IgD-negative memory B cell (primary cell): ENCODE results near the gene CCDC71. TPM values are rescaled to one million over a fixed set of nuclear protein-coding genes. Genes with fewer than 3 reads are reported as not detected.
A peak's percentile ranks its signal among the peaks of the same experiment; 100 is the strongest.

Experiments
- H3K27ac Mint-ChIP-seq, 3 donors: one replicate each; pipeline ENCODE4 v1.8.0; 2020 to 2022; ENCODE audit warnings: mild to moderate bottlenecking in 3 of 3, mixed read lengths in 3 of 3, moderate library complexity in 1 of 3
- H3K27me3 Mint-ChIP-seq: one replicate; pipeline ENCODE4 v1.8.0; 2021; ENCODE audit warnings: mixed read lengths
- H3K36me3 Mint-ChIP-seq: one replicate; pipeline ENCODE4 v1.8.0; 2020; ENCODE audit warnings: mild to moderate bottlenecking, mixed read lengths
- H3K4me1 Mint-ChIP-seq, 3 donors: one replicate each; pipeline ENCODE4 v1.8.0; 2020 to 2022; ENCODE audit warnings: mixed read lengths in 3 of 3, mild to moderate bottlenecking in 1 of 3
- H3K4me3 Mint-ChIP-seq, 4 donors: one replicate each; pipeline ENCODE4 v1.8.0; 2020 to 2022; ENCODE audit warnings: mild to moderate bottlenecking in 4 of 4, mixed read lengths in 4 of 4, moderate library complexity in 3 of 4
- H3K9me3 Mint-ChIP-seq, 3 donors: one replicate each; pipeline ENCODE4 v1.8.0; 2020 to 2021; ENCODE audit warnings: mixed read lengths in 3 of 3, mild to moderate bottlenecking in 1 of 3
- polyA plus RNA-seq: library from polyadenylated mRNA; unstranded; fragments of 300-500 nt; fragmentation: Illumina TruSeq; gene quantifications from one replicate; pipeline ENCODE4 v1.2.3, GENCODE V29; 2021

Gene CCDC71
- polyA plus RNA-seq, 1 donor from 2014 or later = 1.7 TPM

DNA sequence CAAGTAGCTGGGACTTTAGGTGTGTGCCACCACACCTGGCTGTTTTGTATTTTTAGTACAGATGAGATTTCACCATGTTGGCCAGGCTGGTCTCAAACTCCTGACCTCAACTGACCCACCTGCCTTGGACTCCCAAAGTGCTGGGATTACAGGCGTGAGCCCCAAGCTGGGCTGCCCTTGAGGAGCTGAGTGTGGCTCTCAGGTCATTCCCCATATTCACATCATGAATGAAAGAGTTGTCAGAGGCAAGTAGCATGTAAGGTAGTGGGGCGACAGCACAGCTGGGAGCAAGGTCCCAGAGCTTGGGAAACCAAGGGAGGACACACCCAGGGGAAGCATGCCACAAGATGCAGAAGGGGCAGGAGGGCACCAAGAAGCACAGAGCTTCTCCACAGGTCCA is 4.9 kb downstream of the CCDC71 start:
- H3K4me3 Mint-ChIP-seq = peak overlapping the region in 1 of 4 donors; percentile 53
- H3K27ac Mint-ChIP-seq = no peak overlapping the region

DNA sequence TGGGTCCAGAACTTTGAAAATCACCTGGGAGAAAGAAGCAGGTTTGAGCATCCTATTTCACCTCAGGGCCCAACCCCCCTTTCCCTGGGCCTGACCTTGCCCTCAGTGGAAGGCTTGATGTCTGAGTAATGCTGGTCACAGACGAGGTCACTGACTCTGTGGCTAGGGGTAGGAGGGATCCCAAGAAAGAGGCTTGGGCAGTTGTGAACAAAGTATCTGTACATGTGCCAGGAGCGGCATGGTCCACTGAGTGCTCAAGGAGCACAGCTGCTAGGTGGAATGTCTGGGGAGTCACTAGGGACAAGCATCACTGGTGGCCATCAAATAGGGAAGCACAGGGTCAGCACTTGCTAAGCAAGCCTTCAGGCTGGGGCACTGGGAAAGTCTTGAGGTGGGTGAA is 7.3 kb downstream of the CCDC71 start:
- Mint-ChIP-seq H3K27me3 (no peaks in the 10 kb centered on the region), H3K4me3 (no peak overlapping the region), H3K4me1 (peaks cover 0 to 3% (median 3%) of the 10 kb centered on the region in 3 donors), H3K9me3 (no peaks in the 10 kb centered on the region), H3K27ac (peak overlapping the region in 1 of 3 donors; percentile 10), H3K36me3 (no peaks in the 10 kb centered on the region)

More for the DNA sequence above, 4.9 kb downstream of the CCDC71 start:
- Mint-ChIP-seq H3K4me1 (peaks cover 9 to 19% (median 11%) of the 10 kb centered on the region in 3 donors), H3K36me3 (no peaks in the 10 kb centered on the region), H3K9me3 (no peaks in the 10 kb centered on the region), H3K27me3 (no peaks in the 10 kb centered on the region)

DNA sequence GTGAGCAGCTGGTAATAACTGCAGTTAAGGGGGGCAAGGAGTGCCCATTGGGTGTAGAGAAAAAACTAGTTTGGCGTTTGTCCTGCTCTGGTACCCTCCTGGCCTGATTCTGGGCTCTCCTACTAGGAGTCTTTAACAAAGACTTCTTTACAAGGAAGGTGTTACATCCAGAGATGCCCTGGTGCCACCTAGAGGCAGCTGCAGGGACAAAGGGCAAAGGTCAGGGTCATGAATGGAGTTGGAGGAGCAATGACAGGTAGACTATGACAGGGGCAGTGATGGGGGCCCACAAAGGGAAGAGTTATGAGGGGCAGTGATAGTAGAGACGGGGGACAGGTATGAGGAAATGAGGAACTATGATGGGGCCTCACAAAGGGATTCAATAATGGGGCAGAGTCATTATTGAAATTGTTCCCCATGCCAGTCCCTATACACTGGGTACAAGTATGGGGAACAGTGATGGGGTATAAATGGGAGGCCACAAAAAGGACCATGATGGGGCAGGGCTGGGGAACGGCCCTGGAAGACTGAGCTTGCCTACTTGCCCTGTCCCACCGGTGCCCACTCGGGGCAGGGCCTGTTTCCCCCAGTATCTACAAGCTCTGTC is 7.9 kb downstream of the CCDC71 start:
- peaks cover 0 to 4% (median 1%) of the 10 kb centered on the region in 3 donors for H3K4me1 Mint-ChIP-seq
- H3K9me3 Mint-ChIP-seq = no peaks in the 10 kb centered on the region
- no peak overlapping the region for H3K27ac Mint-ChIP-seq
- no peaks in the 10 kb centered on the region for H3K27me3 Mint-ChIP-seq
- H3K4me3 Mint-ChIP-seq = no peak overlapping the region
- H3K36me3 Mint-ChIP-seq = no peaks in the 10 kb centered on the region

DNA sequence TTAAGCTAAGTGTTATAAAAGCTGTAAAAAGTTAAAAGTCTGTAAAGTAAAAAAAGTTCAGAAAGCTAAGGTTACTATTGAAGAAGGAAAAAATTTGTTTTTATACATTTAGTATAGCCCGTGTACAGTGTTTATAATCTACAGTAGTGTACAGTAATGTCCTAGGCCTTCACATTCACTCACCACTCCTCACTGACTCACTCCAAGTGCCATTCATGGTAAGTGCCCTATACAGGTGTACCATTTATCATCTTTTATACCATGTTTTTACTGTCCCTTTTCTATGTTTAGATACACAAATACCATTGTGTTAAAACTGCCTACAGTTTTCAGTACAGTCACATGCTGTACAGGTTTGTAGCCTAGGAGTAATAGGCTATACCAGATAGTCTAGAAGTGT is 8.8 kb downstream of the CCDC71 start:
- H3K27ac Mint-ChIP-seq = no peak overlapping the region
- no peaks in the 10 kb centered on the region for H3K36me3 Mint-ChIP-seq

DNA sequence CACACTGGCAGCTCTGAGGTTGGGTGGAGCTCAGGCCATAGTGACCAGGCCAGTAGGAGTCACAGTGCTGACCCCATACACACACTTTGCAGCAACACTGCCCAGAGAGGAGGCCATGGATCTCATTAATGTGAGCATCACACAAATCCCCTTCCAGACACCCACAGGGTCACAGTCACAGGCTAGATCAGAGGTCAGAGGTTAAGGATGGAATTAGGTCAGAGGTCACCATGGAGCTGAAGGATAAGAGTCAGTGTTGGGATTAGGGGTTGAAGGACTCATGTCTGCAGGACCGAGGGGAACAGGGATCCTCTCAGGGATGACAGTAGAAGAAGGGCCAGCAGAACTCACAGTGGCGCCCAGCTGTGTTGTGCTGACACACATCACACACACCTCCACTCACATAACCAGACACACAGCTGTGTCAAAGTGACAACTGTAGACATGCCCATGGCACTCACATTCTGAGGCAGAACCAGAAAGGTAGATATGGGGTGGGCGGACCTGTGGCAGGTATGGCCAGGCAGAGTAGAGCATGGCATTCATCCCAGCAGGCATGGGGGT is 12.7 kb downstream of the CCDC71 start:
- H3K4me3 Mint-ChIP-seq = no peak overlapping the region
- no peaks in the 10 kb centered on the region for H3K27me3 Mint-ChIP-seq
- H3K36me3 Mint-ChIP-seq = no peaks in the 10 kb centered on the region
- no peaks in the 10 kb centered on the region for H3K9me3 Mint-ChIP-seq
- H3K4me1 Mint-ChIP-seq = peaks cover 0 to 2% (median 1%) of the 10 kb centered on the region in 3 donors
- H3K27ac Mint-ChIP-seq = no peak overlapping the region

More for the DNA sequence above, 8.8 kb downstream of the CCDC71 start:
- Mint-ChIP-seq H3K4me1 (peaks cover 0 to 2% (median 1%) of the 10 kb centered on the region in 3 donors), H3K9me3 (no peaks in the 10 kb centered on the region), H3K27me3 (no peaks in the 10 kb centered on the region), H3K4me3 (no peak overlapping the region)

DNA sequence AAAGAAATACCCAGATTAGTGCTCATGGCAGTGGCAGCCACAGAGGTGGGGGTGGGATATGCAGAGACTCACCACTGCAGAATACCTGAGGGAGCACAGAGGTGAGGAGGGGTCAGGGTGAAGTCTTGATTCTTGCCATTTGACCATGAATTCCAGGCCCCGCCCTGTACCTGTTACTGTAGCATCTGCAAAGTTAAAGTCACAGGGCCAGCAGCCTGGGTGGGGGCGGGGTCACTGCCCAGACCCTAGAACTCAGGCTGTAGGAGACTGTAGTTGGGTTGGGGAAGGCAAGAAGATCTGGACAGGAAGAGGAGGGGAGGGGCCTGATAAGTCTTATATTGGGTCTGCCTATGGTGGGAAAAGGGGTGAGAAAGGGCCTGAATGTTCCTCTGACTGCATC is 14.5 kb downstream of the CCDC71 start:
- Mint-ChIP-seq H3K27me3 (no peaks in the 10 kb centered on the region), H3K9me3 (no peaks in the 10 kb centered on the region), H3K36me3 (no peaks in the 10 kb centered on the region), H3K4me3 (no peak overlapping the region), H3K27ac (no peak overlapping the region), H3K4me1 (peaks cover 0 to 2% (median 0%) of the 10 kb centered on the region in 3 donors)

DNA sequence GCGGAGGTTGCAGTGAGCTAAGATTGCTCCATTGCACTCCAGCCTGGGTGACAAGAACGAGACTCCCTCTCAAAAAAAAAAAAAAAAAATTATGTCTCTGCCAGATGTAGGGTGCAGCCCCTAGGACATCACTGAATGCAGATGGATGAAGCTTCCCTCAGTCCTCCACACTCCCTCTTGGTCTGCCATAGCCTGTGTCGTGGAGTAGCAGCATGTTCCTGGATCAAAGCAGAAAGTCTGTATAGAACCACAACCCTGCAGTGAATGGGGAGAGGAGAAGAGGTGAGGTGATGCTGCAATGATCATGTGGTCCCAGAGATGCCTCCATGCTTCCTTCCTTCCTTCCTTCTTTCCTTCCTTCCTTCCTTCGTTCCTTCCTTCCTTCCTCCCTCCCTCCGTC is 18.0 kb downstream of the CCDC71 start:
- H3K9me3 Mint-ChIP-seq = no peaks in the 10 kb centered on the region
- H3K4me1 Mint-ChIP-seq = peaks cover 0 to 2% (median 0%) of the 10 kb centered on the region in 3 donors
- H3K4me3 Mint-ChIP-seq = no peak overlapping the region
- no peaks in the 10 kb centered on the region for H3K27me3 Mint-ChIP-seq
- no peak overlapping the region for H3K27ac Mint-ChIP-seq
- H3K36me3 Mint-ChIP-seq = no peaks in the 10 kb centered on the region

DNA sequence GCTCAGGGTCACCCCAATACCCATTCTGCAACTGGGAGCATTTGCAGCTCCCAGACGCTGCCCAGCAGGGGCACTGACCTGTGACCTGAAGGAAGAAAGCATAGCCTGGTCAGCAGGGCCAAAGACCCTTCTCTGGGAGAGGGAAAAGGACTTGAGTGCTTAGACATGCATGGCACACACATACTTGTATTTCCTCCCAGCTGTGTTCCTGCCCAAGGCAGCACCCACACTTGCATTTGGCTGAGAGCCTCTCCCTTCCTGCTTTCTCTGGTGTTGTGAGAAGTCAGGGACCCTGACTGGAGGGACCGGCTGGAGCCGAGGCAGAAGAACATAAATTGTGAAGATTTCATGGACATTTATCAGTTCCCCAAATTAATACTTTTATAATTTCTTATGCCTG is 26.1 kb downstream of the CCDC71 start:
- H3K36me3 Mint-ChIP-seq = peaks cover 3% of the 10 kb centered on the region
- peaks cover 0 to under 1% (median 0%) of the 10 kb centered on the region in 3 donors for H3K4me1 Mint-ChIP-seq
- H3K4me3 Mint-ChIP-seq = no peak overlapping the region
- no peak overlapping the region for H3K27ac Mint-ChIP-seq
- H3K27me3 Mint-ChIP-seq = peaks cover 9% of the 10 kb centered on the region
- H3K9me3 Mint-ChIP-seq = peaks cover 0 to 5% (median 4%) of the 10 kb centered on the region in 3 donors

DNA sequence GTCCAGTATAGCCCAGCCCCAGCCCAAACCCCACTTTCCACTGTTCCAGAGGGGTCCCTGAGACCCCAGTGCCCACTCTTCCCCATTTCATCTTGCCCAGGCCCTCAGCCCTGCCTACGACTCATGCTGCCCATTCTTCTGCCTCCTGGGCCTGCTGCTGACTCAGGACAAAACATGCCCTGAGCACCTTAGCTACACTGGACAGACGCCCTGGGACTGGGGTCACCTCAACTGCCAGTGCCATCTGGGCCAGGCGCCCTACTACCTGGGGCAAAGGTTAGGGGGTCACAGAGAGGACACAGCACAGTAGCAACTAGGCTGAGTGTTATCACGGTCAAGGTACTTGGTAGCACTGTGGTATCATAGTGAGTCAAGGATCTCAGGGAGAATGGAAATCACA is 30.6 kb downstream of the CCDC71 start:
- H3K27me3 Mint-ChIP-seq = peaks cover 26% of the 10 kb centered on the region
- no peak overlapping the region for H3K27ac Mint-ChIP-seq
- H3K4me3 Mint-ChIP-seq = peak overlapping the region in 1 of 4 donors; percentile 52
- H3K4me1 Mint-ChIP-seq = peaks cover 0 to 4% (median 1%) of the 10 kb centered on the region in 3 donors
- no peaks in the 10 kb centered on the region for H3K9me3 Mint-ChIP-seq
- H3K36me3 Mint-ChIP-seq = peaks cover 3% of the 10 kb centered on the region

DNA sequence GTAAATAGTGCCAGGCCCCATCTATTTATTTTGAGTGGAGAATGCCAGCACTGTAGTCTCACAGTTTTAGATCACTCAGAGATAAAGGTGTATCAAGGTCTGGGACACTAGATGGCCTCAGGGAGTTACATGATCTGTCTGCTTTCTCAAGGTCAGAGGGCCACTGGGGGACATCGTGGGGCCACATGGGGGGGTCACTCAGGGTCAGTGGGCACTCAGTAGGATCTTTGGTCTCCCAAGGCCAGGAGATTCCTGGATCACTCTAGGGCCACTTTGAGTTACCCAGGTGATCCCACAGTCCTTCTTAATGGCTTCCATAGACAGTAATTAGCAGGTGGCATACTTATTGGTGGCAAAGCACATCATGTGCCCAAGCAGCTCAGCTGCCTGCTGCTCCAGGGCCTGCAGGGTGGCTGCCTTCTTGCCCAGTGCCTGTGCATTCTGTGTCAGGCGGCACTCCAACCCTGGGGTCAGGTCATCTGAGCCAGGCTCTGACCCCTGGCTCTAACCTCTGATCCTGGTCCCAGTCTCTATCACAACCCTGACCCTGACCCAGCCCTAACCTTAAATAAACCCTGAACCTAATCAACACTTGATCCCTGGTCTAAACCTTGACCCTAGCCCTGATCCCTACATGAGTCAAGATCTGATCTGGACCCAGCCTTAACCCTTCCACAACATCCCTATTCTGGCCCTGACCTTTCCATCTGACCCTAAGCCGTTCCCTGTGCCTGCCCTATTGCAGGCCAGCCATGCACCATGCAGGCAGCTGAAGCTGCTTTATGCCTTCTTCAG is 31.5 kb downstream of the CCDC71 start:
- Mint-ChIP-seq H3K4me1 (peaks cover 0 to 4% (median 1%) of the 10 kb centered on the region in 3 donors), H3K9me3 (no peaks in the 10 kb centered on the region), H3K27me3 (peaks cover 25% of the 10 kb centered on the region), H3K27ac (no peak overlapping the region), H3K4me3 (no peak overlapping the region), H3K36me3 (peaks cover 3% of the 10 kb centered on the region)

DNA sequence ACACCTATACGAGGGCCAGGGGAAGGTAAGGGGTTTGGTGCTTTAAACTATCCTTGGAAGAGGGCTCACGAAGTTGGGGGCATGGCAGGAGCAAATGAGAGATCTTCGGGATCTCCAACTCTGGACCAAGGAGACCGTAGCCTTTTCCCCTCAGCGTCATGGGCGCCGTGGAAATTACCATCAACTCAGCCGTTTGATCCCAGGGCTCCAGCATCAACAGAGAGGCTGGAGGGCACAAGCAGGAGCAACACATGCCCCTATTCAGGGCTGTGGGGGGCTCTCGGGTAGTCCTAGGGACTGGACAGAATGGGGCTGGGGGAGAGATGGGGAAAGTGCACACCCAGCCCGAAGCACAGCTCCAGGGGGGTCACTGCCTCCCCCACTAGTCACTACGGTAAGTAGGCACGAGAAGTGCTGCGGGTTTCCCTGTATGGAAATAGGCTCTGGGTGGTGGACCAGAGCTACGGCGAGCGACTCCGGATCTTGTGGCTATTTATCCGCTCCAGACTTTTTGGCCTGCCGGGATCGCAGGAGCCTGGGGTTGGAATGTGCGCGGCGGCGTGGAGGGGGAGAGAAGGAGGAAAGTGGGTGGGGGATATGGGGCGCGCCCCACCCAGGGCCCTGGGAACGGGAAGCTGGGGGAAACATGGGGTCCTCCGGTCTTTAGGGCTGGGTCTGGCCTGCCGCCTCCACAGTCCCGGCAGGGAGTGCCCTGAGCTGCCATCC is 32.7 kb downstream of the CCDC71 start:
- Mint-ChIP-seq H3K27me3 (peaks cover 25% of the 10 kb centered on the region), H3K4me1 (peaks cover 0 to 4% (median 1%) of the 10 kb centered on the region in 3 donors), H3K36me3 (peaks cover 3% of the 10 kb centered on the region), H3K9me3 (no peaks in the 10 kb centered on the region), H3K4me3 (peak overlapping the region in 2 of 4 donors; percentile 12 to 58), H3K27ac (no peak overlapping the region)

DNA sequence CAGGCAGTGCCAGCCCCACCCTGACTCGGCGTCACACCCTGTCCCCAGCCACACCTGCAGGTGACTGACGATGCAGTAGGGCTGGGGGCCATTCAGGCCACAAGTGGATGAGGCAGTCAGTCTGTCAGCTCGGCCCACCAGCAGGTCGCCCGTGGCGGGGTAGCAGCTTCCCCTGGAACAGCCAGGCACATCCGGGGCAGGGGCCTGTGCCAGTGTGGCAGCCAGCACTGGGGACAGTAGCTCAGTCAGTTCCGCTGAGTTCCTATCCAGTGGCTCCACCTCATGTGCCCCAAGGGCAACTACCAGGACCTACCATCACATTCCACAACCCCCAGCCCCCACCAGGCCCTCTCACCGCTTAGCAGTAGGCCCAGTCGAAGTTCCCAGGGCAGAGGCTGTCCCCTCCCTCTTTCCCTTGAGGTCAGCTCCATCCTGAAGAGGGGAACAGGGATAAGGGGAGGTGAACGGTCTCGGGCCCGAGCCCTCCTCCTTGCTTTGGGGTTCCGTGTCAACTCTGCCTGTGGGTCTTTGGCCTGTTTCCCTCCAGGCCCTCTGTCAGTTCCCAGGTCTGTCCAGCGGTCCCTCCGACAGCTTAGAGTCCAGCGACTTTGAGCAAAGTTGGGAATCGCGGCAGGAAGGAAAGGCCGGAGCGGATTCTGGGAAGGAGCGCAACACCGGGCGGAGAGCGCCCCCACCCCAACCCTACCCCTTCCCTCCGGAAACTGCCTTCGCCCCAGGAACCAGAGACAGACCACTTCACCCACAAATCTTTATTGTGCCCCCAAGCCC is 33.5 kb downstream of the CCDC71 start, which contains the start of gene LAMB2:
Gene LAMB2 (minus strand): TSS at position 614 of the 789 bp plus-strand sequence. CDS start 183 bp downstream, at position 431.
- Mint-ChIP-seq H3K27me3 (peaks cover 25% of the 10 kb centered on the region), H3K4me3 (peak within 1 kb of the TSS in 2 of 4 donors; percentile 12 to 58), H3K9me3 (no peaks in the 10 kb centered on the region), H3K4me1 (peaks cover 0 to 4% (median 1%) of the 10 kb centered on the region in 3 donors), H3K36me3 (peaks cover 3% of the 10 kb centered on the region), H3K27ac (no peak within 1 kb of the TSS)

DNA sequence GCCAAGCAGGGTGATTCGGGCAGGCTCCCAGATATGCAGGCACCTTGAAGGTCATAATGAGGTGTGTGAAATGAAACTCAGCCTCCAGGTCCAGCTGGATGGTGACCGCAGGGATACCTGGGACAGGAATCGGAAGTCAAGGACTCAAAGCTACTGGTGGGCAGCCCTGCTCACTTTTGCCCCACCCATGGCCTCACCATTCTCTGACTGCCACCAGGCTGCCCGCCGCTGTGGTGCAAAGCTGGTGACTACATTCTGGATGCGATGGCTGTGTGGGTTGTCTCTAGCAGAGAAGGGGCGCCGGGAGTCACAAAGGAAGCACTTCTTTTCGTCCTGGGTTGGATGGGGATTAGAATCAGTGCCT is 34.1 kb downstream of the CCDC71 start:
- Mint-ChIP-seq H3K27ac (no peak overlapping the region), H3K4me3 (peak overlapping the region in 1 of 4 donors; percentile 9), H3K27me3 (peaks cover 23% of the 10 kb centered on the region), H3K9me3 (no peaks in the 10 kb centered on the region), H3K36me3 (peaks cover 3% of the 10 kb centered on the region), H3K4me1 (peaks cover 0 to 4% (median 1%) of the 10 kb centered on the region in 3 donors)

DNA sequence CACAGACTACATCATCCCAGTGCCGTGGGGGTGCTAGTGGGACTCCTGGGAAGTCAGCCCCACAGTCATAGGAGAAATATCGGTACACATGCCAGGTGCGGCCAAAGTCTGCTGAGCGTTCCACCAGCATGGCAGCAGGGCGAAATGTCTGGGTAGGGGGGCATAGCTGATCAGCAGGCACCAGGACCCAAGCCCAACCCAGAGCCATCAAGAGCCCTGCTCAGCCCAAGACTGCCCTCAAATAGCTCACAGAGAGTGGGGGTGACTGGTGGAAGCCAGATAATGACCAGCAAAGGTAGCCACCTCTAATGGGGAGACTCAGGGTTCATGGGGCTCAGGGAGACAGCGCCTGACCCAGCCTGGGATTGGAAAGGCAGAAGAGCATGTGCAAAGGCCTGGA is 34.6 kb downstream of the CCDC71 start:
- peaks cover 0 to 4% (median 1%) of the 10 kb centered on the region in 3 donors for H3K4me1 Mint-ChIP-seq
- H3K9me3 Mint-ChIP-seq = no peaks in the 10 kb centered on the region
- no peak overlapping the region for H3K27ac Mint-ChIP-seq
- peaks cover 3% of the 10 kb centered on the region for H3K36me3 Mint-ChIP-seq
- peaks cover 23% of the 10 kb centered on the region for H3K27me3 Mint-ChIP-seq
- no peak overlapping the region for H3K4me3 Mint-ChIP-seq
